Gastrocnemius medialis (tissue), 4 donors: ENCODE data around the gene FAXDC2. TPM values are rescaled to one million over a fixed set of nuclear protein-coding genes. Genes with fewer than 3 reads are reported as not detected.

Experiments used
- ATAC-seq, 2 donors: fragments of 150-250 bp; one replicate each; pipeline ENCODE4 v1.9.1; 2016
- DNase-seq, 2 donors: peaks; one replicate each; pipeline ENCODE4 v3.0.0-alpha.2; 2019
- H3K27ac ChIP-seq, 4 donors: fragments of 200-600 bp; sonication (generic); 1 replicate in 1 of 4; 2 replicates in 3 of 4; pipeline ENCODE4 v1.5.1; 2016 to 2018; ENCODE audit warnings: mild to moderate bottlenecking in 2 of 4, moderate library complexity in 1 of 4
- H3K27me3 ChIP-seq, 3 donors: fragments of 200-600 bp; sonication (generic) in 2 of 3; 1 replicate in 1 of 3; 2 replicates in 2 of 3; pipeline versions ENCODE4 v1.5.1 to v1.6.0; 2016 to 2019; ENCODE audit warnings: mild to moderate bottlenecking in 1 of 3, moderate library complexity in 1 of 3
- H3K36me3 ChIP-seq, 2 donors: fragments of 200-600 bp; sonication (generic) in 1 of 2; one replicate each; pipeline ENCODE4 v1.5.1; 2017 to 2018
- H3K4me1 ChIP-seq, 2 donors: fragments of 200-600 bp; sonication (generic) in 1 of 2; one replicate each; pipeline ENCODE4 v1.5.1; 2016 to 2017; ENCODE audit warnings: mild to moderate bottlenecking in 2 of 2
- H3K4me3 ChIP-seq, 4 donors: fragments of 200-600 bp; sonication (generic) in 3 of 4; 1 replicate in 1 of 4; 2 replicates in 3 of 4; pipeline ENCODE4 v1.5.1; 2016 to 2019; ENCODE audit warnings: mild to moderate bottlenecking in 2 of 4
- H3K9me3 ChIP-seq, 3 donors: fragments of 200-600 bp; sonication (generic) in 2 of 3; 1 replicate in 1 of 3; 2 replicates in 2 of 3; pipeline ENCODE4 v1.5.1; 2016 to 2019
- CTCF ChIP-seq, 5 experiments: fragments of 450-650 bp in 3 of 5; fragments of 200-600 bp in 2 of 5; sonication (generic) in 2 of 5; IDR thresholded peaks in 4 of 5; conservative IDR thresholded peaks in 1 of 5; 1 replicate in 4 of 5; 2 replicates in 1 of 5; pipeline ENCODE4 v1.5.1; 2016 to 2019; ENCODE audit warnings: antibody characterized with exemption in 5 of 5, mild to moderate bottlenecking in 3 of 5, moderate library complexity in 3 of 5
- POLR2A ChIP-seq, 2 donors: fragments of 450-650 bp; IDR thresholded peaks; one replicate each; pipeline ENCODE4 v1.6.1; 2017; ENCODE audit warnings: antibody characterized with exemption in 2 of 2, mild to moderate bottlenecking in 2 of 2, moderate library complexity in 2 of 2
- in situ Hi-C, 4 donors: fragments of 200-750 bp; cut with MboI; loops; one replicate each; pipeline versions ENCODE4 v1.15.0 to v1.8.0; 2017; ENCODE audit warnings: low sequenced_read_pairs in 4 of 4
- intact Hi-C: fragments of 100-400 bp; cut with DNase I; formaldehyde crosslinking; loops from one replicate; pipeline ENCODE4 v1.15.1; 2023; ENCODE audit warnings: low total_unique reads
- total RNA-seq, 4 donors: library from RNA; depleted of rRNA; stranded (reverse); fragments of >200 nt; gene quantifications; one replicate each; pipeline versions ENCODE4 v1.1.0 to v1.2.3, GENCODE V29; 2016

Gene FAXDC2
- total RNA-seq, 4 donors from 2014 or later, result 4.4 to 12.5 (median 6.4) TPM

GRCh38 chr5:154896562-154897165 is 46.3 kb upstream of the FAXDC2 start:
- peaks cover 7 to 91% of the 10 kb centered on the region in 2 donors for H3K36me3 ChIP-seq
- no peak overlapping the region for H3K27ac ChIP-seq
- ATAC-seq (no peak), DNase-seq (no peak)
- no peaks in the 10 kb centered on the region for H3K27me3 ChIP-seq
- intact Hi-C loops, result loop anchor here (5.0 kb wide), 1 partner anchor 34 kb away; no protein-coding TSS in a partner anchor
- H3K4me3 ChIP-seq, result no peak overlapping the region
- TF ChIP-seq CTCF (IDR thresholded peaks at IDR 0.05 in 4 of 5, conservative IDR thresholded peaks at IDR 0.05 in 1 of 5), result no peak
- no peak for TF ChIP-seq POLR2A (IDR thresholded peaks at IDR 0.05)
- no peaks in the 10 kb centered on the region for H3K4me1 ChIP-seq
- in situ Hi-C loops, result no loop called here
- H3K9me3 ChIP-seq, result no peaks in the 10 kb centered on the region

- Histone ChIP-seq H3K9me3 (no peaks in the 10 kb centered on the region), H3K27me3 (no peaks in the 10 kb centered on the region), H3K27ac (no peak overlapping the region), H3K4me1 (no peaks in the 10 kb centered on the region), H3K36me3 (peaks cover 7 to 91% of the 10 kb centered on the region in 2 donors), H3K4me3 (no peak overlapping the region)
- DNase-seq, result no peak
- in situ Hi-C loops, result no loop called here
- intact Hi-C loops, result loop anchor here (5.0 kb wide), 1 partner anchor 34 kb away; no protein-coding TSS in a partner anchor
- no peak for ATAC-seq
- no peak for TF ChIP-seq POLR2A (IDR thresholded peaks at IDR 0.05)
Observed at GRCh38 chr5:154895606-154896561, 45.5 kb upstream of the FAXDC2 start.

DNA sequence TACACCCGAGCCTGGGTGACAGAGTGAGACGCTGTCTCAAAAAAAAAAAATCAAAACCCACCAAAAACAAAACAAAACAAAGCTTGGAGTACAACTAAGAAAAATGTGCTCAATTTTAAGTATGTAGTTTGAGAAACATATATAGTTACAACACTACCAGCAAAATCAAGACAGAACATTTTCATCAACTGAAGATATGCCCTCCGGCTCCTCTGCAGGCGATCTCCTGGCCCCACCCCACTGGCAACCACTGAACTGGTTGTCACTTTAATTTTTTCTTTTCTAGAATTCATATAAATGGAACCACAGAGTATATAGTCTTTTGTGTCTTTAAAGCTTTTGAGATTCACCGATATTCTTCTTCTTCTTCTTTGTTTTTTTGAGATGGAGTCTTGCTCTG is 43.0 kb upstream of the FAXDC2 start:
- H3K27ac ChIP-seq, result no peak overlapping the region
- H3K9me3 ChIP-seq, result no peaks in the 10 kb centered on the region
- DNase-seq (no peak), ATAC-seq (no peak)
- peaks cover 7 to 91% of the 10 kb centered on the region in 2 donors for H3K36me3 ChIP-seq
- no peaks in the 10 kb centered on the region for H3K27me3 ChIP-seq
- no peak overlapping the region for H3K4me3 ChIP-seq
- no peak for TF ChIP-seq POLR2A (IDR thresholded peaks at IDR 0.05)
- no peak for TF ChIP-seq CTCF (IDR thresholded peaks at IDR 0.05 in 4 of 5, conservative IDR thresholded peaks at IDR 0.05 in 1 of 5)
- H3K4me1 ChIP-seq, result no peaks in the 10 kb centered on the region
- intact Hi-C loops (no loop called here), in situ Hi-C loops (no loop called here)

- ATAC-seq (no peak), DNase-seq (no peak)
- no peak for TF ChIP-seq CTCF (IDR thresholded peaks at IDR 0.05 in 4 of 5, conservative IDR thresholded peaks at IDR 0.05 in 1 of 5)
- no peak for TF ChIP-seq POLR2A (IDR thresholded peaks at IDR 0.05)
- Histone ChIP-seq H3K27me3 (no peaks in the 10 kb centered on the region), H3K4me3 (no peak overlapping the region), H3K9me3 (no peaks in the 10 kb centered on the region), H3K36me3 (peaks cover 7 to 93% of the 10 kb centered on the region in 2 donors), H3K4me1 (no peaks in the 10 kb centered on the region), H3K27ac (no peak overlapping the region)
- in situ Hi-C loops (no loop called here), intact Hi-C loops (no loop called here)
Observed at GRCh38 chr5:154892369-154892771, 42.0 kb upstream of the FAXDC2 start.

DNA sequence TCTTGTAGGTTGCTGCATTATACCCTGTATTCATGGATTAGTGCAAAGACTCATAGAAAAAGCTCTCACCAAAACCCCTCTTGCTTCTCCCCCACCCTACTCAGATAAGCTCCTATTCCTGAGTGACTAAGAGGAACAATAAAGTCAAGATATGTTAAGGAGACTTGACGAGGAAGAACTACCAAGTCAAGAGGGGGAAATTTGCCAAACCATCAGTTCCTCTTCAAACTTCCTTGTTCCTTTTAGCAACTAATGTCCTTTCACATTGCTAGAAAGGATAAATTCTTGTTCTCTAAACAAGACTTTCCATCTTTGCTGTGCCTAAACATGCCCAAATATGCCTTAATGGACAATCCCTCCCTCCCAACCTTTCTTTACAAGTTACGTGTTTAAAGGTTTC is 35.0 kb upstream of the FAXDC2 start:
- DNase-seq (no peak), ATAC-seq (no peak)
- no peak overlapping the region for H3K4me3 ChIP-seq
- TF ChIP-seq POLR2A (IDR thresholded peaks at IDR 0.05), result no peak
- TF ChIP-seq CTCF (IDR thresholded peaks at IDR 0.05 in 4 of 5, conservative IDR thresholded peaks at IDR 0.05 in 1 of 5), result no peak
- in situ Hi-C loops, result no loop called here
- H3K36me3 ChIP-seq, result peaks cover 0 to 55% of the 10 kb centered on the region in 2 donors
- no peaks in the 10 kb centered on the region for H3K27me3 ChIP-seq
- intact Hi-C loops, result no loop called here
- no peaks in the 10 kb centered on the region for H3K4me1 ChIP-seq
- no peak overlapping the region for H3K27ac ChIP-seq
- H3K9me3 ChIP-seq, result no peaks in the 10 kb centered on the region
